GM23248 (cell line): Measurements from ENCODE around the gene ITIH2. TPM values are rescaled to one million over a fixed set of nuclear protein-coding genes. Genes with fewer than 3 reads are reported as not detected.

Source experiments
- DNase-seq: peaks from one replicate; pipeline ENCODE4 v3.0.0-alpha.2; 2015
- H2AFZ ChIP-seq: fragments of 200-600 bp; sonication (generic); 2 replicates; pipeline ENCODE4 v1.6.1; 2016; ENCODE audit warnings: antibody characterized with exemption
- H3F3A ChIP-seq: fragments of 200-600 bp; sonication (generic); 2 replicates; pipeline ENCODE4 v1.6.1; 2016; ENCODE audit warnings: mild to moderate bottlenecking, antibody characterized with exemption, mixed run types; ENCODE audit not compliant: insufficient read depth
- H3K27ac ChIP-seq: fragments of 200-600 bp; sonication (generic); 2 replicates; pipeline ENCODE4 v1.5.1; 2016; ENCODE audit warnings: mild to moderate bottlenecking
- H3K27me3 ChIP-seq: fragments of 200-600 bp; sonication (generic); replicated peaks from 2 replicates; pipeline ENCODE4 v1.6.1; 2016; ENCODE audit warnings: mild to moderate bottlenecking; ENCODE audit not compliant: insufficient read depth
- H3K36me3 ChIP-seq: fragments of 200-600 bp; sonication (generic); 2 replicates; pipeline ENCODE4 v1.6.1; 2016; ENCODE audit warnings: low read depth, mild to moderate bottlenecking
- H3K4me1 ChIP-seq: fragments of 200-600 bp; sonication (generic); 2 replicates; pipeline ENCODE4 v1.6.1; 2016; ENCODE audit warnings: mild to moderate bottlenecking; ENCODE audit not compliant: insufficient read depth
- H3K4me2 ChIP-seq: fragments of 200-600 bp; sonication (generic); one replicate; pipeline ENCODE4 v1.6.1; 2016; ENCODE audit warnings: mild to moderate bottlenecking; ENCODE audit not compliant: unreplicated experiment
- H3K4me3 ChIP-seq: fragments of 200-600 bp; sonication (generic); 2 replicates; pipeline ENCODE4 v1.5.1; 2016; ENCODE audit warnings: mild to moderate bottlenecking
- H3K79me2 ChIP-seq: fragments of 200-600 bp; sonication (generic); 2 replicates; pipeline ENCODE4 v1.6.1; 2016; ENCODE audit warnings: mild to moderate bottlenecking; ENCODE audit not compliant: insufficient read depth
- H3K9ac ChIP-seq: fragments of 200-600 bp; sonication (generic); 2 replicates; pipeline ENCODE4 v1.6.1; 2016; ENCODE audit warnings: mild to moderate bottlenecking
- H3K9me2 ChIP-seq: fragments of 200-600 bp; sonication (generic); 2 replicates; pipeline ENCODE4 v1.6.1; 2016; ENCODE audit warnings: mixed run types, mild to moderate bottlenecking, moderate library complexity; ENCODE audit not compliant: insufficient read depth
- H3K9me3 ChIP-seq: fragments of 200-600 bp; sonication (generic); one replicate; pipeline ENCODE4 v1.6.1; 2017; ENCODE audit warnings: low read depth
- H4K20me1 ChIP-seq: fragments of 200-600 bp; sonication (generic); 2 replicates; pipeline ENCODE4 v1.6.0; 2016; ENCODE audit not compliant: insufficient read depth
- EZH2 ChIP-seq: fragments of 200-600 bp; sonication (generic); IDR thresholded peaks from 2 replicates; pipeline ENCODE4 v1.6.1; 2018; ENCODE audit warnings: antibody characterized with exemption, mild to moderate bottlenecking; ENCODE audit not compliant: insufficient read depth, poor library complexity, severe bottlenecking
- EZH2phosphoT487 ChIP-seq: fragments of 200-600 bp; sonication (generic); IDR thresholded peaks from 2 replicates; pipeline ENCODE4 v1.6.1; 2018; ENCODE audit warnings: antibody characterized with exemption, moderate library complexity, mild to moderate bottlenecking, low read depth; ENCODE audit not compliant: insufficient read depth
- WGBS, 2 experiments: methylation state at CpG; one replicate each; pipeline ENCODE4 v1.1.6; 2015 to 2017; ENCODE audit warnings: low lambda C conversion rate in 2 of 2, low coverage in 1 of 2; ENCODE audit errors: missing lambda C conversion rate in 2 of 2; 5-methylcytosine and 5-hydroxymethylcytosine counted together
- in situ Hi-C: fragments of 300-500 bp; cut with MboI; formaldehyde crosslinking; loops from 2 replicates; pipeline ENCODE4 v1.15.0; 2020
- polyA plus RNA-seq: library from polyadenylated mRNA; unstranded; fragments of >200 nt; fragmentation: Nextera tagmentation; extraction: Ambion mirVana; gene quantifications from 2 replicates; pipeline ENCODE4 v1.2.1, GENCODE V29; 2016
- total RNA-seq: library from RNA; depleted of rRNA; stranded (reverse); fragments of >200 nt; shearing (Covaris generic); gene quantifications from 2 replicates; pipeline ENCODE4 v1.2.3, GENCODE V29; 2014

The ITIH2 gene
- total and polyA plus RNA-seq, 2 experiments from 2014 or later = not detected

GRCh38 chr10:7766241-7766640 is 63.1 kb downstream of the ITIH2 start:
- 82% methylated on average over 3 of the region's 3 CpGs for whole genome bisulfite sequencing, 2 experiments
- no peak for TF ChIP-seq EZH2phosphoT487
- no peak for TF ChIP-seq EZH2
- Histone ChIP-seq H3K9ac (no peak overlapping the region), H3K27ac (no peak overlapping the region), H2AFZ (no peak overlapping the region), H3K79me2 (no peaks in the 10 kb centered on the region), H3K4me3 (no peak overlapping the region), H3K9me3 (no peaks in the 10 kb centered on the region), H3K27me3 (no peaks in the 10 kb centered on the region), H3K4me2 (no peak overlapping the region), H4K20me1 (no peaks in the 10 kb centered on the region), H3K36me3 (peaks cover 53% of the 10 kb centered on the region), H3K9me2 (no peaks in the 10 kb centered on the region), H3F3A (no peaks in the 10 kb centered on the region), H3K4me1 (no peaks in the 10 kb centered on the region)
- in situ Hi-C loops = no loop called here
- no peak for DNase-seq

- H2AFZ ChIP-seq = no peak overlapping the region
- peak; percentile 74 for DNase-seq
- H3K27me3 ChIP-seq = no peaks in the 10 kb centered on the region
- H3K9me3 ChIP-seq = no peaks in the 10 kb centered on the region
- WGBS, 2 experiments = 78 to 87% methylated on average over 10 of the region's 10 CpGs
- in situ Hi-C loops = no loop called here
- H3K79me2 ChIP-seq = no peaks in the 10 kb centered on the region
- no peak overlapping the region for H3K27ac ChIP-seq
- no peaks in the 10 kb centered on the region for H3K4me1 ChIP-seq
- H3K36me3 ChIP-seq = peaks cover 46% of the 10 kb centered on the region
- TF ChIP-seq EZH2 (no peak), EZH2phosphoT487 (no peak)
- no peaks in the 10 kb centered on the region for H3F3A ChIP-seq
- H3K9ac ChIP-seq = no peak overlapping the region
- H3K4me3 ChIP-seq = no peak overlapping the region
- no peak overlapping the region for H3K4me2 ChIP-seq
- no peaks in the 10 kb centered on the region for H3K9me2 ChIP-seq
- no peaks in the 10 kb centered on the region for H4K20me1 ChIP-seq
Observed at GRCh38 chr10:7767209-7767608, 64.1 kb downstream of the ITIH2 start.

GRCh38 chr10:7768417-7768816 is 65.3 kb downstream of the ITIH2 start:
- peaks cover 42% of the 10 kb centered on the region for H3K36me3 ChIP-seq
- H4K20me1 ChIP-seq = no peaks in the 10 kb centered on the region
- no peak overlapping the region for H2AFZ ChIP-seq
- no peak overlapping the region for H3K4me2 ChIP-seq
- TF ChIP-seq EZH2 = no peak
- TF ChIP-seq EZH2phosphoT487 = no peak
- 94 to 97% methylated on average over 7 of the region's 7 CpGs for WGBS, 2 experiments
- H3K27me3 ChIP-seq = no peaks in the 10 kb centered on the region
- H3K9me3 ChIP-seq = no peaks in the 10 kb centered on the region
- H3K9ac ChIP-seq = no peak overlapping the region
- no peak for DNase-seq
- no peaks in the 10 kb centered on the region for H3K4me1 ChIP-seq
- in situ Hi-C loops = no loop called here
- H3F3A ChIP-seq = no peaks in the 10 kb centered on the region
- no peaks in the 10 kb centered on the region for H3K9me2 ChIP-seq
- H3K27ac ChIP-seq = no peak overlapping the region
- no peak overlapping the region for H3K4me3 ChIP-seq
- H3K79me2 ChIP-seq = no peaks in the 10 kb centered on the region

GRCh38 chr10:7773845-7774801 is 71.0 kb downstream of the ITIH2 start:
- Histone ChIP-seq H3K9me2 (no peaks in the 10 kb centered on the region), H3K4me2 (no peak overlapping the region), H3K4me1 (no peaks in the 10 kb centered on the region), H4K20me1 (no peaks in the 10 kb centered on the region), H3K9ac (no peak overlapping the region), H3K79me2 (no peaks in the 10 kb centered on the region; the same call in 1 of the 2 replicates), H2AFZ (no peak overlapping the region), H3K9me3 (no peaks in the 10 kb centered on the region), H3K36me3 (peaks cover 36% of the 10 kb centered on the region), H3K27me3 (no peaks in the 10 kb centered on the region), H3K27ac (no peak overlapping the region), H3F3A (no peaks in the 10 kb centered on the region), H3K4me3 (no peak overlapping the region)
- no peak for TF ChIP-seq EZH2phosphoT487
- TF ChIP-seq EZH2 = no peak
- in situ Hi-C loops = no loop called here
- whole genome bisulfite sequencing, 2 experiments = 91 to 92% methylated on average over 10 of the region's 10 CpGs
- no peak for DNase-seq
